Measurements from ENCODE around the gene EYS. TPM values are rescaled to one million over a fixed set of nuclear protein-coding genes. Genes with fewer than 3 reads are reported as not detected.

The EYS gene
- total and polyA plus RNA-seq, 9 of the 15 experiments (the other 6 are each of a cell fraction or from before 2014, with no cell fraction given) = 0.03 to 0.36 (median 0.10) TPM; not detected in 2

- Histone ChIP-seq H3K9me1 (ENCODE audit: control insufficient read depth, insufficient read depth, low read length) (no peaks in the 10 kb centered on the region), H3K79me2 (ENCODE audit: control insufficient read depth, insufficient read depth, low read length) (no peaks in the 10 kb centered on the region), H3K4me2 (ENCODE audit: insufficient read depth, low read length) (no peak overlapping the region), H2AFZ (ENCODE audit: low read depth, low read length) (no peak overlapping the region), H3K9me3 (replicated peaks; ENCODE audit: control insufficient read depth, insufficient read depth, low read depth, low read length) (no peaks in the 10 kb centered on the region), H4K20me1 (replicated peaks; ENCODE audit: control insufficient read depth, insufficient read depth, low read length) (no peaks in the 10 kb centered on the region), H3K36me3 (ENCODE audit: control insufficient read depth, insufficient read depth, low read length) (no peaks in the 10 kb centered on the region), H3K27ac (ENCODE audit: extremely low read depth, low read depth, low read length) (no peak overlapping the region), H3K9ac (ENCODE audit: insufficient read depth in 1 of 2, low read depth in 2 of 2, low read length in 2 of 2) (no peak overlapping the region), H3K4me3 (no peak overlapping the region), H3K4me1 (replicated peaks in 1 of 2; ENCODE audit: control insufficient read depth in 2 of 2, insufficient read depth in 2 of 2, low read length in 2 of 2) (no peaks in the 10 kb centered on the region), H3K27me3 (ENCODE audit: control insufficient read depth in 2 of 2, insufficient read depth in 2 of 2, low read length in 2 of 2) (no peaks in the 10 kb centered on the region)
- ATAC-seq (no peak), DNase-seq (ENCODE audit: extremely low read depth in 1 of 4, low spot score in 3 of 4) (no peak), FAIRE-seq (no peak)
- in situ Hi-C loops (cut with MboI) = no loop called here
- no TSS peak for BruUV-seq (replicated peaks)
- ChIA-PET CTCF (ENCODE audit: low intra/inter-chr PET ratio) (no interaction called here), POLR2A (no interaction called here)
- WGBS (ENCODE audit: insufficient coverage, low coverage, missing lambda C conversion rate) = 0% methylated on average over 4 of the region's 4 CpGs
- TF ChIP-seq RBM17 (IDR thresholded peaks at IDR 0.05; ENCODE audit: borderline replicate concordance, low read depth, low read length) (no peak), SMAD4 (CRISPR knock-in tag; conservative IDR thresholded peaks at IDR 0.05) (no peak), ZHX1 (conservative IDR thresholded peaks at IDR 0.05; ENCODE audit: low read length) (no peak), ZNF121 (CRISPR knock-in tag; conservative IDR thresholded peaks at IDR 0.05) (no peak), ZNF133 (CRISPR knock-in tag; IDR thresholded peaks at IDR 0.05) (no peak), EP300 (IDR thresholded peaks at IDR 0.05; ENCODE audit: low read length) (no peak), RNF219 (CRISPR knock-in tag; IDR thresholded peaks at IDR 0.05) (no peak), ERF (CRISPR knock-in tag; IDR thresholded peaks at IDR 0.05) (no peak), NFIC (IDR thresholded peaks at IDR 0.05) (no peak), EWSR1 (IDR thresholded peaks at IDR 0.05; ENCODE audit: borderline replicate concordance, low read depth, partially characterized antibody) (no peak), RAD51 (IDR thresholded peaks at IDR 0.05; ENCODE audit: borderline replicate concordance, low read depth) (no peak), CBX5 (IDR thresholded peaks at IDR 0.05; ENCODE audit: borderline replicate concordance, low read depth) (no peak), SETDB1 (IDR thresholded peaks at IDR 0.05; ENCODE audit: low read length) (no peak), KDM5B (IDR thresholded peaks at IDR 0.05; ENCODE audit: insufficient replicate concordance, low read depth, low read length) (no peak), ZBTB26 (CRISPR knock-in tag; IDR thresholded peaks at IDR 0.05) (no peak), NUFIP1 (IDR thresholded peaks at IDR 0.05; ENCODE audit: partially characterized antibody) (no peak), POLR2A (conservative IDR thresholded peaks at IDR 0.05) (no peak), POLR2G (IDR thresholded peaks at IDR 0.05; ENCODE audit: low read depth, low read length) (no peak), ZNF217 (CRISPR knock-in tag; IDR thresholded peaks at IDR 0.05) (no peak), ZFX (CRISPR knock-in tag; IDR thresholded peaks at IDR 0.05) (no peak)
- intact Hi-C loops (cut with micrococcal nuclease) = no loop called here
These were observed 1475.1 kb downstream of the EYS start for GRCh38 chr6:64231928-64232327.
